ENCODE data around the gene LIMS2. TPM values are rescaled to one million over a fixed set of nuclear protein-coding genes. Genes with fewer than 3 reads are reported as not detected.

Gene LIMS2
- total RNA-seq, 2 donors from 2014 or later = 8.1 to 15.5 TPM

- ATAC-seq (no peak), DNase-seq (ENCODE audit: low spot score in 2 of 2) (no peak)
- no peak overlapping the region for H3K27ac Mint-ChIP-seq
- no peaks in the 10 kb centered on the region for H3K36me3 Mint-ChIP-seq
- no peaks in the 10 kb centered on the region for H3K9me3 Mint-ChIP-seq
Measured at GRCh38 chr2:127627740-127628571, 47.4 kb downstream of the LIMS2 start.

GRCh38 chr2:127626917-127627739 lies 48.2 kb downstream of the LIMS2 start:
- H3K36me3 Mint-ChIP-seq = no peaks in the 10 kb centered on the region

GRCh38 chr2:127626175-127626574 lies 49.2 kb downstream of the LIMS2 start:
- Mint-ChIP-seq H3K9me3 (no peaks in the 10 kb centered on the region), H3K27ac (peak overlapping the region in 1 of 2 donors; percentile 44), H3K36me3 (no peaks in the 10 kb centered on the region)
- peak in 1 of 2 donors; percentile 34 for DNase-seq (ENCODE audit: low spot score in 2 of 2)
- ATAC-seq = no peak

More at GRCh38 chr2:127626917-127627739, 48.2 kb downstream of the LIMS2 start:
- H3K27ac Mint-ChIP-seq = no peak overlapping the region
- ATAC-seq = no peak
- no peak for DNase-seq (ENCODE audit: low spot score in 2 of 2)
- H3K9me3 Mint-ChIP-seq = no peaks in the 10 kb centered on the region

DNA sequence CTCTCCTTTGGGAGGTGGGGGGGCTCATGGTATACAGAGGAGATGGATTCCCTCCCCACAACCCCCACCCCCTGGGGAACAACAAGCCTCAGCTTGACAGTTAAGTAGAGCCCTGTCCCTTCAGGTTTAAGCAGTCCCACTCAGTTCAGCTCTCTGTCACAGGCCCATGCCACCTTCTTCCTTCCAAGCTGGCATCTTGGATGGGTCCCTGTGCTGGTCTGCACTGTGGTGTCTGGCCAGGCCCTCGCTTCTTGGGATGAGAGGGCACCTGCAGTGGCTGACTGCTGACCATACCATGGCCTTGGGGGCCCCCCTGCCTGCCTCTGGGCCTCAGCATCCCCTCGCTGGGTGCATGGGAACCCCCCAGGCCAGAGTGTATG lies 49.8 kb downstream of the LIMS2 start:
- ATAC-seq (no peak), DNase-seq (ENCODE audit: low spot score in 2 of 2) (peak in 1 of 2 donors; percentile 4)
- H3K36me3 Mint-ChIP-seq = no peaks in the 10 kb centered on the region
- H3K27ac Mint-ChIP-seq = peak overlapping the region in 1 of 2 donors; percentile 44
- H3K9me3 Mint-ChIP-seq = no peaks in the 10 kb centered on the region

DNA sequence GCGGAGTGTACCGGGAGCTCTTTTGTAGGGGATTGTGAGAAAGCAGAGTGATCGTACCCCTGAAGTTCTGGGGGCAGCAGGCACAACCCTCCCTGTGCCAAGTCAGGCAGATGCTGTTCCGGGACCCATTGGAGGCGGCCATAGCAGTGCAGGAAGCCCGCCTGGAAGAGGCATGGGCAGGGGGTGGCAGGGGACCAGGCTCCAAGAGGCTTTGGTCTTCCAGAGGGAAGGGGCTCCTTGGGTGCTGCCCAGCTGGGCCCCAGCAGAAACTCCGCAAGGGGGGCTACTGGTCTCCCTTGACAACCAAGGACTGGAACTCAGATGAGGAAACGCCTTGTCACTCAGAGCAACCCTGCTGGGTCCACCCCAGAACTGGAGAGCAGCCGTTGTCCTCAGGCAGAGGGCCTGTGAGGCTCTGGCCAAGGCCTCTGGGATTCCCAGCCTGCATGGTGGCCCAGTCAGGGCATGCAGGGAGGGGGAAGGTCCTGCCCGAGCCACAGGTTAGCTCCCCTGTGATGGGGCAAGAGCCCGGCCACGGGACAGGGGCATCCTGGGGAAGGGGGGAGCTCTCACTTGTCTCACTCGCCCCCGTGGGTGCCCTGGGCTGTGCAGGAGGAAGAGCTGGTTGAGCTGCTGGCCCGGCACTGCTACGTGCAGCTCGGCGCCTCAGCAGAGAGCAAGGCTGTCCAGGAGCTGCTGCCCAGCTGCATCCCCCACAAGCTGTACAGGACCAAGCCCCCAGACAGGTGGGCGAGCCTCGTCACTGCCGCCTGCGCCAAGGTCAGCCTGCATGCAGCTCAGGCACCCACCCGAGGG lies 50.4 kb downstream of the LIMS2 start:
- H3K27ac Mint-ChIP-seq = peak overlapping the region in 1 of 2 donors; percentile 65
- ATAC-seq (no peak), DNase-seq (ENCODE audit: low spot score in 2 of 2) (peak in 1 of 2 donors; percentile 52)
- H3K9me3 Mint-ChIP-seq = no peaks in the 10 kb centered on the region
- H3K36me3 Mint-ChIP-seq = no peaks in the 10 kb centered on the region

- ATAC-seq = no peak
- H3K27ac Mint-ChIP-seq = peak overlapping the region in 1 of 2 donors; percentile 65
Measured at GRCh38 chr2:127624320-127624755, 51.0 kb downstream of the LIMS2 start.

DNA sequence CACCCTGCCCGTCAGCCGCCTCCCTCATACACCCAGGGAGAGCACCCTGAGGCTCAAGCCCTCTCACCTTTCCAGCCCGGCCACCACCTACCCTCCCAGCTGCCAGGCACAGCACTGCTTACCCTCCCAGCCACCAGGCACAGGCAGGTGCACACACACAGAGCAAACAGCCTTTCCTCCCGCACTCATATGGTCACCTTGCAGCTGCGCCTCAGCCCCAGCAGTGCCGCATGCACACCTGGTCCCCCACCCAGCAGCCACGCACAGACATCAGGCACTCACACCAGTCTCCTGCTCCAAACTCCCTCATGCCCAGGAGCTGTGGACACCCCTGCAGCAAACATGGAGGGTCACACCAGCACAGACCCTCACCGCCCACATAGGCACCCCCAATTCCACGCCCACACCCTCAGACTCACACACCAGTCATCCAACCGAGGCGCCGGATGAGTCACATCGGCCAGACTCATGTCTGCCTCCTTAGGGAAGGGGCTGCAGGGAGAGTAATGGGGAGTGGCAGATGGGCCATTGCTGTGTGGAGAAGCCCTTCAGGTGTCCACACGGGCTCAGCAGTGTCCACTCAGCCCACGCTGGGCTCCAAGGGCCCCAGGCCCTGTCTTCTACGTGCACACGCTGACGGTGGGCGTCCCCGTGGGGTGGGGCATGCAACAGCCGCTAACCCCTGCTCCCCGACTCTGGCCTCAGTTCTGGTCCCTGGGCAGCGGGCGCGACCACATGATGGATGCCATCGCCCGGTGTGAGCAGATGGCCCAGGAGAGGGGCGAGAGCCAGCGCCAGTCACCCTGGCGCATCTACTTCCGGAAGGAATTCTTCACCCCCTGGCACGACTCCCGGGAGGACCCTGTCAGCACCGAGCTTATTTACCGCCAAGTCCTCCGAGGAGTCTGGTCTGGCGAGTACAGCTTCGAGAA lies 51.7 kb downstream of the LIMS2 start:
- DNase-seq (ENCODE audit: low spot score in 2 of 2) = peak in 1 of 2 donors; percentile 44
- no peak overlapping the region for H3K27ac Mint-ChIP-seq
- H3K9me3 Mint-ChIP-seq = no peaks in the 10 kb centered on the region
- ATAC-seq = peak in 1 of 2 donors; percentile 13
- H3K36me3 Mint-ChIP-seq = no peaks in the 10 kb centered on the region

More at GRCh38 chr2:127624320-127624755, 51.0 kb downstream of the LIMS2 start:
- no peak for DNase-seq (ENCODE audit: low spot score in 2 of 2)
- Mint-ChIP-seq H3K36me3 (no peaks in the 10 kb centered on the region), H3K9me3 (no peaks in the 10 kb centered on the region)

DNA sequence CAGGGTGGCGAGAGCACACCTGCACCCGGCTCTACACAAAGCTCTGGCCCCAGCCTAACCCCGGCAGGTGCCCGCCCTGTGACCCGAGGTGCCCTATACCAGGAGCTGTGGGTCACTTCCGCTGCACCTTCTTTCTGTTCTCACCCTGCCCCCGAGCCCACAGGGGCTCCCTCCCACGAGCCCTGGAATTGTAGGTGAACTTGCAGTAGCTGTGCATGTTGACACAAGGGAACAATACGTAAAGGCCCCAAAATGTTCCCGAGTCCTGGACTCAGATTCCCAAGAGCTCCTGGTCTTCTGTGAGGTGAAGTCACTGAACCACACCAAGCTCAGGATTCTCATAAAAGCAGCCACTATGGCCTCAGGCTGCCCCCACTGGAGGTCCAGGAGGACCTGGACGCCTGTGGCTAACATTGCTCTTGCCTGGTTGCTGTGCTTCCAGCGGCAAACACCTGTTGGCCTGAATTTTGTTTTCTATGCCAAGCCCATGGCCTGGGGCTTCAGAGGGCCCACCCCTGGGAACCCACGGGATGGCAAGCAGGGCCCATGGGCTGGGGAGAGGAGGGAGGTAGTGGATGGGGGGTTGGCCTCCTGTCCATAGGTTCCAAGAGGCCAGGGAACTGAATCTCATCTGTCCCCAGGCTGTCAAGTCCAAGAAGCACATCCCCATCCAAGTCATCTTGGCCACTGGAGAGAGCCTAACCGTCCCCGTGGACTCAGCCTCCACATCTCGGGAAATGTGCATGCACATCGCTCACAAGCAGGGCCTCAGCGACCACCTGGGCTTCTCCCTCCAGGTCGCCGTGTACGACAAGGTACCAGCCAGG lies 52.6 kb downstream of the LIMS2 start:
- Mint-ChIP-seq H3K27ac (no peak overlapping the region), H3K36me3 (no peaks in the 10 kb centered on the region), H3K9me3 (no peaks in the 10 kb centered on the region)
- ATAC-seq (no peak), DNase-seq (ENCODE audit: low spot score in 2 of 2) (peak in 1 of 2 donors; percentile 44)

DNA sequence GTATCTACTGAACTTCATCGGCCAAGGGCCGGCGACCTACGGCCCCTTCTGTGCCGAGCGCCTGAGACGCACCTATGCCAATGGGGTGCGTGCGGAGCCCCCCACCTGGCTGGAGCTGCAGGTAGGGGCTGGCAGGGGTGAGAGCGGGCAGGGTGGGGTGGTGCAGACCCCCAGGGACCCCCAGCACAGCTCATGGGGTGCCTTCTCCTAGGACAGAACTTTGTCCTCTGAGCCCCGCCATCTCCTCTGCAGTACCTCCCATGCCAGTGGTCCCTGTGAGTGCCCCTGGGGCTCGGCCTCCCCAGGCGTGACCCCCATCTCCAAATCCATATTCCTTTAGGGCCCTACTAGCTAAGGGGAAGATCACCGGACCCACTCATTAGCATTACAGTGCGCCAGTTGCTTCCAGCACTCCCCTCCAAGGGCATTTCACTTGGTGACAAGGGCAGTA lies 53.3 kb downstream of the LIMS2 start:
- DNase-seq (ENCODE audit: low spot score in 2 of 2) = peak in 1 of 2 donors; percentile 39
- ATAC-seq = no peak
- Mint-ChIP-seq H3K36me3 (no peaks in the 10 kb centered on the region), H3K27ac (no peak overlapping the region), H3K9me3 (no peaks in the 10 kb centered on the region)

- ATAC-seq (no peak), DNase-seq (ENCODE audit: low spot score in 2 of 2) (no peak)
- Mint-ChIP-seq H3K27ac (no peak overlapping the region), H3K9me3 (no peaks in the 10 kb centered on the region), H3K36me3 (no peaks in the 10 kb centered on the region)
Measured at GRCh38 chr2:127620866-127621265, 54.5 kb downstream of the LIMS2 start.

- Mint-ChIP-seq H3K27ac (no peak overlapping the region), H3K36me3 (no peaks in the 10 kb centered on the region), H3K9me3 (no peaks in the 10 kb centered on the region)
- ATAC-seq (no peak), DNase-seq (ENCODE audit: low spot score in 2 of 2) (peak in 1 of 2 donors; percentile 40)
Measured at GRCh38 chr2:127619877-127620705, 55.2 kb downstream of the LIMS2 start.

GRCh38 chr2:127619203-127619590 lies 56.1 kb downstream of the LIMS2 start:
- H3K36me3 Mint-ChIP-seq = no peaks in the 10 kb centered on the region

GRCh38 chr2:127618551-127619202 lies 56.7 kb downstream of the LIMS2 start:
- Mint-ChIP-seq H3K9me3 (no peaks in the 10 kb centered on the region), H3K36me3 (no peaks in the 10 kb centered on the region), H3K27ac (no peak overlapping the region)
- DNase-seq (ENCODE audit: low spot score in 2 of 2) (peak in 1 of 2 donors; percentile 18), ATAC-seq (no peak)

More at GRCh38 chr2:127619203-127619590, 56.1 kb downstream of the LIMS2 start:
- H3K27ac Mint-ChIP-seq = no peak overlapping the region
- H3K9me3 Mint-ChIP-seq = no peaks in the 10 kb centered on the region
- DNase-seq (ENCODE audit: low spot score in 2 of 2) = no peak
- ATAC-seq = no peak

All from activated naive CD4-positive, alpha-beta T cell treated with anti-CD3 and anti-CD28 coated beads, Interleukin-2, amount 50 U/mL, for 72 hours (primary cell).